HG02763 (cell line): ENCODE measurements around the gene CFAP100.

ENCODE experiments used
- ATAC-seq: cut with Tn5 transposase; IDR thresholded peaks from one replicate; pipeline ENCODE4 v1.9.1; 2021; ENCODE audit warnings: mild to moderate bottlenecking, moderate library complexity; ENCODE audit not compliant: unreplicated experiment

Gene CFAP100

GRCh38 chr3:126456766-126457388 is 62.2 kb downstream of the CFAP100 start:
- ATAC-seq = no peak

- no peak for ATAC-seq
These were observed 64.5 kb downstream of the CFAP100 start for GRCh38 chr3:126459111-126459762.

- no peak for ATAC-seq
These were observed 65.0 kb downstream of the CFAP100 start for GRCh38 chr3:126459763-126460127.

- ATAC-seq = no peak
These were observed 65.7 kb downstream of the CFAP100 start for GRCh38 chr3:126460381-126460780.

GRCh38 chr3:126461450-126462070 is 66.9 kb downstream of the CFAP100 start:
- ATAC-seq = no peak

GRCh38 chr3:126463521-126463920 is 68.8 kb downstream of the CFAP100 start:
- no peak for ATAC-seq

- ATAC-seq = no peak
These were observed 69.4 kb downstream of the CFAP100 start for GRCh38 chr3:126464093-126464492.

GRCh38 chr3:126464494-126464893 is 69.8 kb downstream of the CFAP100 start:
- no peak for ATAC-seq

GRCh38 chr3:126464997-126465396 is 70.3 kb downstream of the CFAP100 start:
- no peak for ATAC-seq

- no peak for ATAC-seq
These were observed 71.3 kb downstream of the CFAP100 start for GRCh38 chr3:126465928-126466544.

- no peak for ATAC-seq
These were observed 72.3 kb downstream of the CFAP100 start for GRCh38 chr3:126466886-126467610.

GRCh38 chr3:126467611-126467955 is 72.9 kb downstream of the CFAP100 start:
- ATAC-seq = no peak

GRCh38 chr3:126468028-126468891 is 73.6 kb downstream of the CFAP100 start:
- no peak for ATAC-seq

GRCh38 chr3:126469479-126469878 is 74.8 kb downstream of the CFAP100 start:
- no peak for ATAC-seq

- no peak for ATAC-seq
These were observed 77.7 kb downstream of the CFAP100 start for GRCh38 chr3:126472277-126473006.

GRCh38 chr3:126473292-126474168 is 78.8 kb downstream of the CFAP100 start:
- no peak for ATAC-seq

- ATAC-seq = peak; percentile 7
These were observed 80.0 kb downstream of the CFAP100 start for GRCh38 chr3:126474498-126475412.
